Measurements from ENCODE around the gene APBB1IP. TPM values are rescaled to one million over a fixed set of nuclear protein-coding genes. Genes with fewer than 3 reads are reported as not detected.
A peak's percentile ranks its signal among the peaks of the same experiment; 100 is the strongest.

APBB1IP gene
- total RNA-seq, 3 donors from 2014 or later (not counting 1 experiment from before 2014, with no cell fraction given) = 92.5 to 119 (median 100) TPM

DNA sequence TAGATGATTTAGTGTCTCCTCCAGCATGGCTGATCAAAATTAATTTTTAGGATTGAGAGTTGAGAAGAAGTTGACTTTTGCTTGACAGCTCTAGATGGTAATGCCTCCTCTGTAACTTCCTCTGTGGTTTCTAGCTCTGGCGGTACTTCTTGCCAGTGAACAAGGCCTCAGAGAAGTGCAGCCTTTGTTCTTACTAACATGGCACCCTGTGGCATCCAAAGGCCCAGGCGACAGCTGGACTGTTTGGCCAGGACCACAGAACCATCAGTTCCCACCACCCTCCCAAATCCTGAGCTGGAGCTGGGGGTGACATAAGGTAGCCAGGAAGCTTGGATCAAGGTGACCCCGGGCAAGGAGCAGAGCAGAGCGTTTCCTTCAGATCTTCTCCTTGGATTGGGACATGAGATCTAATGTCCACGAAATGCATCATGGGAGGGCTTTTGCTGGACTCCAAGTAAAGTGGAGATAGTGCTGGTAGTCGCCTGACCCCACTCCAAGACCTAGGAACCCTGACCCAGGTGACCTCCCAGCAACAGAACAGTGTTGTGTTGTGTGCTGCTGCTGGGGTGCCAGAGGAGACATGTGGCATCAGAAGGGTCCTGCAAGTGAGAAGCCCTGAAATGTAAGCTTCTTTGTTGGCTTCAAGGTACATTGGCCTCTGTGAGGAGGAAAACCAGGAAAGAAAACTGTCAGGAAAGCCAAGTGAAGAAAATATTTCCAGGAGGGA, 41.8 kb downstream of the APBB1IP start:
- Mint-ChIP-seq H3K36me3 (no peaks in the 10 kb centered on the region), H3K4me1 (peaks cover 64 to 69% of the 10 kb centered on the region in 2 donors), H3K4me3 (peak overlapping the region; percentile 76)

DNA sequence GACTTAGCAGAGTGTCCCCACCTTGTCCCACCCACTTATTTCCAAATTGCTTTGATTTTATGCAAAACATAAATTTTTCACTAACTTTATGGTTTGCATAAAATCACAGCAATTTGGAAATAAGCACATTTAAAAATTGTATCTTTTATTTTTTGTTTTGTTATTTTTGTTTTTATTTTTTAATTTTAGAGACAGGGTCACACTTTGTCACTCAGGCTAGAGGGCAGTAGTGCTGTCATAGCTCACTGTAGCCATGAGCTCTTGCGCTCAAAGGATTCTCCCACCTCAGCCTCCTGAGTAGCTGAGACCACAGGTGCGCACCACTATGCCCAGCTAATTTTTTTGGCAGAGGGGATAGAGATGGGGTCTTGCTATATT, 43.2 kb downstream of the APBB1IP start:
- intact Hi-C loops (cut with micrococcal nuclease) = loop anchor here (10.0 kb wide), 1 partner anchor 673 kb away; the partner anchor contains the start of genes MASTL and YME1L1

More for the DNA sequence above, 41.8 kb downstream of the APBB1IP start:
- TF ChIP-seq, protein P1, sequence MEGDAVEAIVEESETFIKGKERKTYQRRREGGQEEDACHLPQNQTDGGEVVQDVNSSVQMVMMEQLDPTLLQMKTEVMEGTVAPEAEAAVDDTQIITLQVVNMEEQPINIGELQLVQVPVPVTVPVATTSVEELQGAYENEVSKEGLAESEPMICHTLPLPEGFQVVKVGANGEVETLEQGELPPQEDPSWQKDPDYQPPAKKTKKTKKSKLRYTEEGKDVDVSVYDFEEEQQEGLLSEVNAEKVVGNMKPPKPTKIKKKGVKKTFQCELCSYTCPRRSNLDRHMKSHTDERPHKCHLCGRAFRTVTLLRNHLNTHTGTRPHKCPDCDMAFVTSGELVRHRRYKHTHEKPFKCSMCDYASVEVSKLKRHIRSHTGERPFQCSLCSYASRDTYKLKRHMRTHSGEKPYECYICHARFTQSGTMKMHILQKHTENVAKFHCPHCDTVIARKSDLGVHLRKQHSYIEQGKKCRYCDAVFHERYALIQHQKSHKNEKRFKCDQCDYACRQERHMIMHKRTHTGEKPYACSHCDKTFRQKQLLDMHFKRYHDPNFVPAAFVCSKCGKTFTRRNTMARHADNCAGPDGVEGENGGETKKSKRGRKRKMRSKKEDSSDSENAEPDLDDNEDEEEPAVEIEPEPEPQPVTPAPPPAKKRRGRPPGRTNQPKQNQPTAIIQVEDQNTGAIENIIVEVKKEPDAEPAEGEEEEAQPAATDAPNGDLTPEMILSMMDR (IDR thresholded peaks at IDR 0.05) = no peak
- H3K9me3 ChIP-seq (ENCODE audit: control insufficient read depth, insufficient read depth, low read length) = no peaks in the 10 kb centered on the region
- H3K4me3 ChIP-seq (ENCODE audit: low read length) = no peak overlapping the region
- peak overlapping the region; percentile 91 for H3K27ac ChIP-seq (ENCODE audit: low read length)
- Mint-ChIP-seq H3K27ac (peak overlapping the region; percentile 97 to 98), H3K27me3 (ENCODE audit: low read depth in 2 of 2) (no peaks in the 10 kb centered on the region), H3K9me3 (no peaks in the 10 kb centered on the region)
- DNase-seq (peak in 1 of 2 donors; percentile 80), ATAC-seq (peak; percentile 49 to 76 (median 67))
- intact Hi-C loops (cut with micrococcal nuclease) = loop anchor here (10.0 kb wide), 2 partner anchors 375 to 675 kb away; partner anchors contain the start of genes MASTL and YME1L1
- 56% methylated on average over 6 of the region's 6 CpGs for WGBS (ENCODE audit: insufficient coverage)
- H3K27me3 ChIP-seq (ENCODE audit: control insufficient read depth, insufficient read depth, low read length) = no peaks in the 10 kb centered on the region
- H3K36me3 ChIP-seq (ENCODE audit: control insufficient read depth, insufficient read depth, low read length) = no peaks in the 10 kb centered on the region
- peaks cover 72% of the 10 kb centered on the region for H3K4me1 ChIP-seq (ENCODE audit: control insufficient read depth, insufficient read depth, low read length)

DNA sequence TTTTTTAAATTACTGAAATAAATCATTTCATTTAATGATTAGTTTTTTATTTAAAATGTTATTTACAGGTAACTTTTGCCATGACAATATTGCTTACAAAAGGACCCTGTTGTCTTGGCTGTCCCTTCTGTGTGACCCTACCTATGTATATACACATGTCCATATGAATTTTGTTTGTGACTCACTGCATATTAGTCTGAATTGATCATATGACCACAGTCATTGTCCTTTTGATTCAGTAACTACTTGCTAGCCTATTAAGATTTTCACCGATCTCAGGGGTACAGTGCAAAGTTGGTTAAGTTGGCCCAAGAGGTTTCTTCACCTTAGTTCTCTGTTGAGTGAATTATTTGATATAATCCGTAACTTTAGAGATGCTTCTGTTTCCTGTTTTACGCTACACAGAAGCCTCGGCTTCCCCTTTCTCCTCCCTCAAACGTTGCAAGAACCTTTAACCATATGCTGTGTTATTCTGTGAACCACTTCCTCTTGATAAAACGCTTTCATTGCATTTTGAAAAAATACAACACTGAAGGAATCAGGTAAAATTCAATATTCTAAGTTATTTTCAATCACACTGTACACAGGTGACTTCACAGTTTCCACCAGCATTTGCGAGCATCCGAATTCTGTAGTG, 43.9 kb downstream of the APBB1IP start:
- H3K9me3 Mint-ChIP-seq = no peaks in the 10 kb centered on the region
- no peaks in the 10 kb centered on the region for H3K9me3 ChIP-seq (ENCODE audit: control insufficient read depth, insufficient read depth, low read length)
- no peaks in the 10 kb centered on the region for H3K36me3 ChIP-seq (ENCODE audit: control insufficient read depth, insufficient read depth, low read length)
- H3K4me3 ChIP-seq (ENCODE audit: low read length) = peak overlapping the region; percentile 20
- WGBS (ENCODE audit: insufficient coverage) = 2% methylated on average over 7 of the region's 8 CpGs
- peak overlapping the region; percentile 91 for H3K27ac ChIP-seq (ENCODE audit: low read length)
- ATAC-seq (peak; percentile 42 to 82 (median 71)), DNase-seq (peak in 1 of 2 donors; percentile 82)
- peak overlapping the region; percentile 97 to 98 for H3K27ac Mint-ChIP-seq
- H3K4me1 Mint-ChIP-seq = peaks cover 74 to 78% of the 10 kb centered on the region in 2 donors
- H3K4me3 Mint-ChIP-seq = peak overlapping the region; percentile 90
- no peaks in the 10 kb centered on the region for H3K27me3 ChIP-seq (ENCODE audit: control insufficient read depth, insufficient read depth, low read length)
- TF ChIP-seq, protein P1 (IDR thresholded peaks at IDR 0.05) = no peak
- H3K4me1 ChIP-seq (ENCODE audit: control insufficient read depth, insufficient read depth, low read length) = peaks cover 69% of the 10 kb centered on the region
- H3K36me3 Mint-ChIP-seq = no peaks in the 10 kb centered on the region
- no peaks in the 10 kb centered on the region for H3K27me3 Mint-ChIP-seq (ENCODE audit: low read depth in 2 of 2)
- intact Hi-C loops (cut with micrococcal nuclease) = loop anchor here (2.0 to 10.0 kb wide), 2 partner anchors 13 to 673 kb away; partner anchors contain the start of genes MASTL and YME1L1

More for the DNA sequence above, 43.2 kb downstream of the APBB1IP start:
- Mint-ChIP-seq H3K27ac (peak overlapping the region; percentile 97 to 98), H3K4me1 (peaks cover 67 to 72% of the 10 kb centered on the region in 2 donors), H3K27me3 (ENCODE audit: low read depth in 2 of 2) (no peaks in the 10 kb centered on the region), H3K4me3 (no peak overlapping the region), H3K9me3 (no peaks in the 10 kb centered on the region), H3K36me3 (no peaks in the 10 kb centered on the region)
- 83% methylated on average over 2 of the region's 2 CpGs for whole genome bisulfite sequencing (ENCODE audit: insufficient coverage)
- H3K9me3 ChIP-seq (ENCODE audit: control insufficient read depth, insufficient read depth, low read length) = no peaks in the 10 kb centered on the region
- TF ChIP-seq, protein P1 (IDR thresholded peaks at IDR 0.05) = no peak
- H3K27me3 ChIP-seq (ENCODE audit: control insufficient read depth, insufficient read depth, low read length) = no peaks in the 10 kb centered on the region
- H3K4me1 ChIP-seq (ENCODE audit: control insufficient read depth, insufficient read depth, low read length) = peaks cover 66% of the 10 kb centered on the region
- DNase-seq (no peak), ATAC-seq (peak in 1 of 3 donors; percentile 16)
- H3K4me3 ChIP-seq (ENCODE audit: low read length) = no peak overlapping the region
- peak overlapping the region; percentile 91 for H3K27ac ChIP-seq (ENCODE audit: low read length)
- H3K36me3 ChIP-seq (ENCODE audit: control insufficient read depth, insufficient read depth, low read length) = no peaks in the 10 kb centered on the region

Measured in natural killer cell (primary cell).